HG03159 (cell line): ENCODE data around the gene PEX5L.

ENCODE experiments used
- ATAC-seq: cut with Tn5 transposase; IDR thresholded peaks from one replicate; pipeline ENCODE4 v1.9.1; 2021; ENCODE audit warnings: mild to moderate bottlenecking, moderate library complexity; ENCODE audit not compliant: unreplicated experiment

Gene PEX5L

DNA sequence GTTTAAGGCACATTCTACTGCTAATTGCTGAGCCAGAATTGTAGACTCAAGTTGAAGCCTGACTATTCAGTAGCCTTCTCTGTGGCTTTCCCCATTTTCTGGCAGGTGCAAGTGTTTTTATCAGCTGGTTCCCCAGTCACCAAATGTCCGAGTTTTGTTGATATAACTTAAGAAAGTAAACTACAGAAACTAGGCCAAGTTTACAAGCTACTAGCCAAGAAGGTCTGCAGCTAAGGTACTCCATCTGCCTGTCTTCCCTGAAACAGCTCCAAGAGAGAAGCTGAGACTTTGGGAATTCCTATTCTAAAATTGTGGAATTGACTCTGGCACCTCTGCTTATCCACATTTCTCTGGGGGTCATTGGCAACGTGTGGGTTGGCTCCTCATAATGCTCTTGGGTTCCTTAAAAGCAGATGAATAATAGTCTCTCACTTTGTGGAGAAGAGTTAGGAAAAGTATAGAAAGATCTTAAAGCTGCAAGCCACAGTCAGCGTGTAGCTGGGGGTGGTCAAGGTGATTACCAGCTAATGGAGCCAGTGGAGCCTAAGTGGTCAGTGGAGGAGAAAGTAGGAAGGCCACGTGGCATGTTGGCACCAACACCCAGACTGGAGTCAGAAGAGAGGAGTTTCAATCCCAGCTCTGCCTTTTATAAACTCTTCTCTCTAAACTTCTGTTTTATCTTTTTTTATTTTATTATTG, 128.8 kb downstream of the PEX5L start:
- ATAC-seq, result no peak

- no peak for ATAC-seq
These were observed 134.7 kb downstream of the PEX5L start for GRCh38 chr3:179902061-179902460.

DNA sequence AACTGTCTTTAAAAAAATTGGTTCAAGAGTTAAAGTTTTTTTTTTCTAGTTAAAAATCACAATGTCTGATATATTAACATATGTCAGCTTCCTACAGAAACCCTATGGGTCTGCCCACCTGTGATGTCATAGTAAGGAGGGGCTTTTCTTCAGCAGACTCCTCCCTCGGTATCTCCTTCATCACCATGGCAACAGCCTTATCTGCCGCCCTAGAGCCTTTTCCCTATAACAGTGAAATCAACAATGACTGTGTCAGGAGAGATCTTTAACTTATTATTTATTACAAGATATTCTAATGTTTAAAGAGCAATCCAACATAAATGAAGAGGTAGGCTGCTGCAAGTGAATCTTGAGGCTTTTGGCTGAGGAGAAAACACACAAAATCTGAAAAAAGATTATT, 138.7 kb downstream of the PEX5L start:
- peak; percentile 99 for ATAC-seq

- no peak for ATAC-seq
These were observed 139.5 kb downstream of the PEX5L start for GRCh38 chr3:179897231-179897630.

GRCh38 chr3:179896507-179896906, 140.2 kb downstream of the PEX5L start:
- no peak for ATAC-seq

GRCh38 chr3:179895330-179895729, 141.4 kb downstream of the PEX5L start:
- ATAC-seq, result no peak

DNA sequence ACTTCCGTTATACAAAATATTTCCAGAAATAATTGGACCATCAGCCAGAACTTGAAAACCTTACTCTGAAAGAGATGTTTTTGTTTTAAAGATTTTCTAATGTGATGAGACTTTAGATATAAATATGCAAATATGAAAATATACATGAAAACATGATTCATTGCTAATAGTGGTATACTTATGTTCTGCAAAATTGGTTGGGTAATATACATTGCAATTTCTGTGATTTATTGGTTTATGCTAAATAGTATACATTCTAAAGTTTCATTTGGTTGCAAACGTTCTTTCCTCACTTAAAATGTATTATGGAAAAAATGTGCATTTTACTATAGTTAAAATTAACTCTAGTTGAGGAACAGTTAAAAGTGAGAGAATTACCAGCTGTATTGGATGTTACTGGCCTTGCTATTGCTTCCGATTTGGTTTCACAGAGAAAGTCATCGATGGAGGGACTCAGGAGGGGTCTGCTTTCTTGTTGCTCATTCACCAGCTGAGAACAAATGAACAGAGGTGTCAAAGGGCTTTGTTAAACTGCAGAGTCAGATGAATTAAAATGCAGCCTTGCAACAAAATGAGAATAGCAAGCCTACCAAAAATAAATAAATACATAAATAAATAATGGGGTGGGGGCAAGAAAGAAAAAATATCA, 149.3 kb downstream of the PEX5L start:
- ATAC-seq, result no peak

DNA sequence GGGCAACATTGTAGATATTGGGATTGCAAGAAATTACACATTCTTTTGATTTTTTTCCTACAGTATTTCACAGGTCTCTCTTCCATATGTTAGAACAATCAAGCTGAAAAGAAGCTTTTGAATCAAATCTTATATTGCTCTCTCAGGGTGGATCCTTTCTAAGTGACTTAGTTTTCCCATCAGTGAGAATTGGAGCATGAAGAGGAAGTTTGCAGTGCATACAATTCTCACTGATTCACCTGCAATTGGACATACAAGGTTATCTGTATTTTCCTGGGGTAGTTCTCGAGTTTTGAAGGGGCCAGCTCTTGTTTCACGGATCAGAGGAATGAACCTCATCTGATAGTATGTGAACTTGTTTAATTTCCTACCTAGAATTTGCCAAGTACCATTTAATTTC, 150.8 kb downstream of the PEX5L start:
- ATAC-seq, result no peak

DNA sequence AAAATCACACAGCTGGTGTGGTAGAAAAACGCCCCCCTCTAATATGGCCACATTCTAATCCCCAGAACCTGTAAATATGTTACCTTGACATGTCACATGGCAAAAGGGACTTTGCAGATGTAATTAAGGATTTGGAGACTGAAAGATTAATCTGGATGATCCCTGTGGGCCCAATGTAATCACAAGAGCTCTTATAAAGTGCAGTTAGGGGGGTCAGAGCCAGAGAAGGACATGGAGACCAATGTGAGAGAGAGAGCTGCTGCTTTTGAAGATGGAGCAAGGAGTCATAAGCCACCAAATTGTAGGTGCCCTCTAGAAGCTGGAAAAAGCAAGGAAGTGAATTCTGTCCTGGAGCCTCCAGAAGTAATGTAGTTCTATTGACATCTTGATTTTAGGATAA, 152.6 kb downstream of the PEX5L start:
- ATAC-seq, result no peak

- ATAC-seq, result peak; percentile 81
These were observed 154.4 kb downstream of the PEX5L start for GRCh38 chr3:179882292-179882691.

DNA sequence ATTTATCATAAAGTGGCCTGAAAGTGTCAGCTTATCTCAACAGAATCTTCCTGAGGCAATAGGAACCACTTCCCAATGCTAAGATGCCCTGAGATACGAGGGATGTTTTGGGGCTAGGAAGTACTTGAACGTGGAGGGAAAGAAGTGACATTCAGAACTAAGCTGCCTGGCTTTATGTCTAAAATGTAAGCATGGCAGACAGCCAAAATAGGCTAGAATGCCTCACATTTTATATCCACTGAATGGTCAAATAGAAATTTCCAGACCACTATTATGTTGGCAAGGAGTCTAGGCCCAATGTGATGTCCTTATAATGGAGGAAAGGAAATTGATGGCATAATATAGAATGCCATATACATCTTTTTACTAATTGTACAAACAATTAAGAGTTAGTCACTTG, 154.9 kb downstream of the PEX5L start:
- no peak for ATAC-seq

DNA sequence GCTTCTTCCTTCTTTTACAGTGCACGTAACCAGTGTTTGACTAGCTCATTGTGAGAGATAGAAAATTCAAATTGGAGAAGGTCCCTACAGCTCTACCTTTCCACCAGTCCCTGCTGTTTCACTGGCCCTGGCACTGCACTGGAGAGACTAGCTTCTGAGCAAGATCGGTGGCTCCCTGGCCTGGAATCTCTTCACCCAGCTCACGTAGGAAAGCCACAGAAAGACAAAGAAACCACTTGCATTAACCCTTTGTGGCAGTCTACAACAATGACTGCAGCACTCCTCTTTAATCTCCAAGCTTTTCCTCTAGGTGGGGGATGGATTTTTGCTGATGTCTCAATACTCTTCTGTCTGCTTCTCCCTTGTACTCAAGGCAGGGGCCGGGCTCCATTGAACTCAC, 155.9 kb downstream of the PEX5L start:
- no peak for ATAC-seq

- no peak for ATAC-seq
These were observed 160.3 kb downstream of the PEX5L start for GRCh38 chr3:179876440-179876839.

- no peak for ATAC-seq
These were observed 163.9 kb downstream of the PEX5L start for GRCh38 chr3:179872842-179873241.

DNA sequence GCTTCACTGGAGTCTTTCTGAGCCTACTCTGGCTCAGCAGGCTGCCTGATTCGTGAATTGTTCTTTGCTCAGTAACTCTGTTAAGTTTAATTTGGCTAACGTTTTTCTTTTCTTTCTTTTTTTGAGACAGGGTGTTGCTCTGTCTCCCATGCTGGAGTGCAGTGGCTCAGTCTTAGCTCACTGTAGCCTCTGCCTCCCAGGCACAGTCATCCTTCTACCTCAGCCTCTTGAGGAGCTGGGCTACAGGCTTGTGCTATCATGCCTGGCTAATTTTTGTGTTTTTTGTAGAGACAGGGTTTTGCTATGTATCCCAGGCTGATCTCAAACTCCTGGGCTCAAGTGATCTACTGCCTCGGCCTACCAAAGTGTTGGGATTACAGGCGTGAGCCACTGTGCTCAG, 165.0 kb downstream of the PEX5L start:
- no peak for ATAC-seq

DNA sequence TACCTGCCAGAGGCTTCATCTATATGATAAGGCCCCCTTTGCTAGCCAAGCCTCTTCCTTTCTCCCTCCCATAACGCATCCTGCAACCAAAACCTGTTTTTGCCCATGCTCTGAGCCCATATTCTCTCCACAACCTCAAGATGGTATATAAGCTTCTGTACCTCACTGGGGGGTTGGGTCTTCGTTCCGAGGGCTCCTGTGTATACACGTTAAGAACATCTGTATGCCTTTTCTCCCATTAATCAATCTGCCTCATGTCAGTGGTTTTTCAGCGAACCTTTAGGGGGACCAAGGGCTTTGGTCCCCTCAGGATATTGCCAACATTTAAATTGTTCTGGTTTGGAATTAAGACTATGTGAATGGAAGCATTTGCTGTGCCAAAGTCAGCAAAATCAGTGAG, 168.0 kb downstream of the PEX5L start:
- no peak for ATAC-seq

- ATAC-seq, result no peak
These were observed 168.8 kb downstream of the PEX5L start for GRCh38 chr3:179867961-179868360.

- ATAC-seq, result no peak
These were observed 170.8 kb downstream of the PEX5L start for GRCh38 chr3:179865861-179866505.

DNA sequence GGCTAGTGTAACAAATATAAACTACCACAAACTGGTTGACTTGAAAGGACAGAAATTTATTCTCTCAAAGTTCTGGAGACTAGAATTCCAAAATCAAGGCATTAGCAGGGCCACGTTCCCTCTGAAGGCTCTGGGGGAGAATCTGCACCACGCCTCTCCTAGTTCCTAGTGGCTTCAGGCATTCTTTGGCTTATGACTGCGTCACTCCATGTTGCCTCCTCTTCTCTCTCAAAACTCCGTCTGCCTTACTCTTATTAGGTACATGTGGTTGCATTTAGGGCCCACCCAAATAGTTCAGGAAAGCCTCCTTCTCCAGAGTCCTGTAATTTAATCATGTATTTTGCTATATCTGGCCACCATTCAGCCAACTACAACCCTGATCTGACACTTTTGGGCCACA, 174.8 kb downstream of the PEX5L start:
- ATAC-seq, result no peak

DNA sequence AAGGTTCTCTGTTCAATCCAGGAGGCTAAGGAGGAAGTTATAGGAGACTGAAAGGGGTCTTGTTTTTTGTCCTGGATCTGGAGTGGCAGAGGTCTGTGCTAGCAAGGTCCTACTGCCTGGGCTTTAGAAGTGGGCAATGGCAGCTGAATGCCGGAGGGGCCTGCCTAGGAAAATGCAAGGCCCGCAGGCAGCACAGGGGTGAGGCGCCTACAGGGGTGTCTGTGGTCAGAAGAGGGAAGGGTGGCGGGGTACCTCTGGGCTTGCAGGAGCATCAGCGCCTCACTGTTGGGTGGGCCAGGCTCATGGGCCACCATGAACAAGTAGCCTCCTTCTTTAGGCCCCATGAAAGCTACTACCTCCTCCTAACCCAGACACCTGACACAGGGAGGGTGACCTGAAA, 175.4 kb downstream of the PEX5L start:
- no peak for ATAC-seq

GRCh38 chr3:179860275-179861107, 176.2 kb downstream of the PEX5L start:
- ATAC-seq, result no peak
